Head of caudate nucleus (tissue), 42 donors: ENCODE results near the gene ARID1B.
"Not testable (repeated sequence)": the region's sequence is repeated elsewhere in the genome, so short reads cannot be mapped to it uniquely, and the experiment has no call there.

ENCODE experiments used
- DNase-seq, 42 donors: peaks; one replicate each; pipeline versions ENCODE4 v3.0.0 to v3.0.0-alpha.2; 2020 to 2021; ENCODE audit warnings: mixed read lengths in 7 of 42
- intact Hi-C: fragments of 100-400 bp; cut with DNase I; formaldehyde crosslinking; loops from one replicate; pipeline ENCODE4 v1.15.0; 2022

Gene ARID1B

DNA sequence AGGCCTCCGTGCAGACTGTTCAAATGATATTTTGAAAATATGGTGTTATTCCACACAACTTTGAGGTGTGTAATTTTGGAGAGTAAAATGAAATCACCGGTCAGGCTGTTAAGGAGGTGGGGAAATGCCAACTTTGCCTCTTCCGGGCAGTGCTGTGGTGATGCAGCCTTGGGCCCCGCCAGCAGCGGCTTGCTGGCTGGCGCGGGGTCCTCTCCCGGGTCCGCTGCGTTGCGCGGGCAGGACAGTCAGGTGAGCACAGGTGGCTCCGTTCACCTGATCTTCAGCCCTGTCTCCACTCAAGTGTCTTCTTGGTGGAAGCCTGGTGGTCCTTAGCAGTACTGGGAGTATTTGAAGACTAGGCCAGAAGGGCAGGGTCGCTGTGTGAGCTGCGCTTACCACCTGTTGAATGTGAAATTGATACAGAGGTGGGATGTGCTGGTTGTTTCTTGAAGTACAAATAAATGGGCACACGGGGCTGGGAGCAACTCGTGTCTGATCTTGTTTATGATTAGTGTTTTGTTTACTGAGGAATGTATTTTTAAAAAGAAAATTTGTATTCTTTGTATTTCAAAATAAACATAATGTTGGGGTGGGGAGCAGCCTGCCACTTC lies 184.2 kb downstream of the ARID1B start:
- no peak for DNase-seq
- intact Hi-C loops = loop anchor here (10.0 kb wide), 1 partner anchor 53 kb away; no protein-coding TSS in a partner anchor

DNA sequence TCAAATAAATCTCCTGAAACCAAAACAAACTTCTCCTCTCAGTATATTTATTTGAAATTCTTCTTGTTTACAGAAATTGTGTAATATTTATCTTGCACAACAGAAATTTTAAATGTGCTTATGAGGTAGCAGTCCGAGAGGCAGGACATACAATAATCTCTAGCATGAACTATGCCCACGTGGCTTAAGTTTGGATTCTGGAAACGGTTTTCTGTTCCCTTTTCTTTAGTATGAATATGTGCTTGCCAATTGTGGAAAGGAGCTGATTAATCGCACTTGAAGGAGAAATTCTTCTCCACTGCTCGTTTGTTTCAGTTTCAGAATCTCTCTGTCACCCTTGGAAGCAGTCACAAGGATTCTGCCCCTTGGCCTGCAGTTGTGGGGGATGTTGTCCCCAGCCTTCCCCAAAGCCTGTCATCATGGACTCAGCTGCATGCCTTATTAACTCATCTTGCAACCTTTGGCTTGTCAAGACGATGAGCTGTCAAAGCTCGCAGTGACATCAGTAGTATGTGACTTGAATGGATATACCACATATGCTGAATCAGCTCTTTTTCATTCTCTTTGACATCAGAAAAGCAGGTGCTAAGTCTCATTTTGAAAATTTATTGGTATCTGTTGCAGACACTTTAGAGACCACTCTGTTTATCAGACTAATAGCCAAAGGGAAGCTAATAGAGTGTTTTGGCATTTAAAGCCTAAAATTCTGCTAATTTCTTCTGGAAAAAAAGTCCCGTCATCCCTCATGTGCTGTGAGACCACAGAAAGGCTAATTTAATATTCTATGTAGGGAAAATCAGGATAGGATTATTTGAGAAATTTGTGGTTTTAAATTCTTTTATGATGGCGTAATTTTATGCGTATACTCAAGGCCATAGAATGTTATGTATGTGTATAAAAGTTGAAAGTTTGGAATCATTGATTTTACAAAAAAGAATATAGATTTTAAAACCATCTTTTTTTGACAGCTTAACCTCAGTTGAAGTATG lies 186.8 kb downstream of the ARID1B start:
- intact Hi-C loops = loop anchor here (10.0 kb wide), 1 partner anchor 51 kb away; no protein-coding TSS in a partner anchor
- DNase-seq = peak in 5 of 42 donors; percentile 16 to 74 (median 46)

DNA sequence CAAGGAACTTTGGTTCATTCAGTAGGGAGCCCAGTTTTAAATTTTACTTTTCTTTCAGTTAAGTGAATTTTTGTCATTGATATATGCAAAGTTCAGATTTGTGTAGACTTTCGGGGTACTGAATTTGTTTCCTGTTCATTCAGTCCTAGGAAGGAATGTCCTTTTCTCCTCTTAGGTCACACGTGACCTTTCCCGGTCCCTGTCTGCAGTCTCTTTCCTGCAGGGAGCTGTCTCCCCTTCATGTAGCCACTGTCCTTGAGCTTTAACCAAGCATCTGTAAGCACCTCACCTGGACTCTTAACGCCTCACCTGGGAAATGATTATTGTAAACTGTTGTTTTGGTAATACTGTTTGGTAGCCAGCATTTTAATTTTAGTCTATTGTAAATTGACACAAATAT lies 190.7 kb downstream of the ARID1B start:
- intact Hi-C loops = loop anchor here (10.0 kb wide), 1 partner anchor 47 kb away; no protein-coding TSS in a partner anchor
- no peak for DNase-seq

DNA sequence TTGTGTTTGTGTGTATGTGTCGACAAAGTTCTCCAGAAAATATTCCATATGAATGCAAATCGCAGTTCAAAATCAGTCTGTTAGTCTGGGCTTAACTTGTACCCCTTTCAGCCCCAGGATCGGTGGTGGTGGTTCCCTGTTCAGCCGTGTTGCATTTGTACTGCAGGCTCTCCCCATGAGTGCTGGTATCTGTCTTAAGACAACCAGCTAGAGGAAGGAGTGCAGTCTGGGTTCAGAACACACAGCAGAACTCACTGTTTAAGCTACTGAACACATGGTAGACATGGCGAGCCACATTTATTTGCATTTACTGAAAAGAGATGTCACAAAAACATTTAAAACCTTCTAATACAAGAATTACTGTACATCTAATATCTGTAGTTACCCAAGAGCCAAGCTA lies 192.1 kb downstream of the ARID1B start:
- intact Hi-C loops = loop anchor here (10.0 kb wide), 1 partner anchor 46 kb away; no protein-coding TSS in a partner anchor

DNA sequence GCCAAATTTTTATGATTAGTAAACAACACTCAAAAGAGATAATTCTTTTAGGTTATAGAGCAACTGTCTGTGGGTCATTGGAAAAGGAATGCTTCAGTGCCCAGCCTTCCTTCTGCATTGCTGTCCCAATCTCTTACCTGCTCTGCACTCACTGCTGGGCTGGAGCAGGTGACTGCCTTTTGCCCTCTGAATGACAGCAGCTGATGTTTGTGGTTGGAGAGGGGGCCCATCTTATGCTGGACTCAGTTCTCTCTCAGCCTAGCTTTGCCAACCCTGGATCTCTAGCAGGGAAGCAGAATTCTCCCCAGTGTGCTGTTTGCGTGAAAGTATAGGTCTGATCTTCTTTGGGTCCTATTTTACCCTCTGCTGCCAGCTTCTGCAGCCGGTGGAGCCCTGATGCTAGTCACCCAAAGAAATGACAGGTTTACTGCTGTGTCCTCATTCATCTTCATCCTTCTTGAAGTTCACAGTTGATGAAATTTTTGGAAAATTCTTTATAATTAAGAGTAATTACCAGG lies 193.5 kb downstream of the ARID1B start:
- DNase-seq = no peak
- intact Hi-C loops = no loop called here

More for the DNA sequence above, 192.1 kb downstream of the ARID1B start:
- no peak for DNase-seq

DNA sequence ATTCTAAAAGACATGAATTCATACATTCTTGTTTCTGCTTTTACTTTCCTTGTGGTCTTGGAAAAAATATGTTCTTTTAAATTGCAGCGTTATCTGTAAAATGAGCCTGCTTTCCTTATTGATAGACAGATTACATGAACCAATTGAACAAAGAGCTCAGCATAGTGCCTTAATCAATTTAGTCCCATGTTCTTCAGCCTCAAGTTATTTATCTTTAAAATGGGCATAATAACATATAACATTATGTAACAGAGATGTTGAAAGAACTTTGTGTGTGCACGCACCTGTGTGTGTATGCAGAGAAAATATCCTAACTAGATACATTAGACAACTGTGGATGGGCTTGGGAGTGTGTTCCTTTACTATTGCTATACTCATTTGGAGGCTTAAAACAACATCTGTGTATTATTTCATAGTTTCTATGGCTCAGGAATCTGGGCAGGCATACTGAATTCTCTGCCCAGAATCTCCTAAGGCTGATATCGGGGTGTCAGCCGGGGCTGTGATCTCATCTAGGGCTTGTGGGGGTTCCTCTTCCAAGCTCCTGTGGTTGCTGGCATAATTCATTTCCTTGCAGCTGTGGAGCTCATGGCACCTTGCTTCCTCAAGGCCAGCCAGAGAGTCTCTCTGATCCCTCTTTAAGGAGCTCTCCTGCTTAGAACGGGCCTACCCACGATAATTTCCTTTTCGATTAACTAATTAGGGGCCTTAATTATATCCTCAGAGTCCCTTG lies 194.1 kb downstream of the ARID1B start:
- no peak for DNase-seq
- intact Hi-C loops = no loop called here

DNA sequence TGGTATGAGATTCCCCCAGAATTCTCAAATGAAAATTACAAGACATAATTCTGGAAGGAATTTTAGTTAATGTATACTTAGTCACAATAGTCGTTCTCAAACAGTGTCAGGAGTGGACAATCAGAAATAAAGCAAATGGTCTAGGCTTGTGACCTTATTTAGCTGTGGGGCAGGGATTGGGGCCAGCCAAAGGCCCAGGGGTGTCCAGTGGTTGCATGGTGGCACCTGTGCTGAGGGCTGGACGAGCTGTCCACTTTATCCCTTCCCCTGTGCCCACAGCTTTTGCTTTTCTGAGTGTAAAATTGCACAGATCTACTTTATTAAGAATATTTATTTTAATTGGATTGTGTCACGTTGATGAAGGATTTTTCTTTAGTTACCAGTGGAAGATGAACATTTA lies 195.0 kb downstream of the ARID1B start:
- intact Hi-C loops = no loop called here
- DNase-seq = no peak

DNA sequence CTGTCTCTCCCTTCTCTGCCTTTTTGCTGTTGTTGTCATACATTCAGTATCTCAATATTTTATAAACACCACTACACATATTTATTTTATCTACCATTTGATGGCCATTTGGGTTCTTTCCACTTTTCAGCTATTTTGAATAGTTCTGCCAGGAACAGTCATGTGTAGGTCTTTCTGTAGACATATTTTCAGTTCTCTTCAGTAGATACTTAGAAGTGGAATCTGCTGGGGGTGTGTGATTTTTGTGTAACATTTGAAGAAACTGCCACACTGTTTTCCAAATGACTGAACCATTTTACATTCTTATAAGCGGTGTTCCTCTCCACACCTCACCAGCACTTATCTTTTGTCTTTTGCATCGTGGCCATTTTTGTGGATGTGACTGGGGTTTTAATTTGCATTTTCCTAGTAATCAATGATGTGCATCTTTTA lies 197.7 kb downstream of the ARID1B start:
- no peak for DNase-seq
- intact Hi-C loops = no loop called here

DNA sequence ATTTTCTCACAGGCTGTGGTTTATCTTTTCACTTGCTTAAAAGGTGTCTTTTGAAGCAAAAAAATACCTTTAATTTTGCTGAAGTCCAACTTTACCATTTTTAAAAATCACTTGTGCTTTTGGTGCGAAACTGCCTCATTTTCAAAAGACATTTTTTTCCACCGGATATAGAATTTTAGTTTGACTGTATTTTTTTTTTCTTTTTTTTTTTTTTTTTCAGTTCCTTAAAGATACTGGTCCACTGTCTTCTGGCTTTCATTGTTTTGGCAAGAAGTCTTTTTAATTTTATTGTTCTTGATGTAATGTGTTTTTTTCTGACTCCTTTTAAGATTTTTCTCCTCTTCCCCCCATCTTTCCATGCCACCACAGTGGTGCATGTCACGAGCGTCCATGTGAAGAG lies 198.2 kb downstream of the ARID1B start:
- intact Hi-C loops = no loop called here

DNA sequence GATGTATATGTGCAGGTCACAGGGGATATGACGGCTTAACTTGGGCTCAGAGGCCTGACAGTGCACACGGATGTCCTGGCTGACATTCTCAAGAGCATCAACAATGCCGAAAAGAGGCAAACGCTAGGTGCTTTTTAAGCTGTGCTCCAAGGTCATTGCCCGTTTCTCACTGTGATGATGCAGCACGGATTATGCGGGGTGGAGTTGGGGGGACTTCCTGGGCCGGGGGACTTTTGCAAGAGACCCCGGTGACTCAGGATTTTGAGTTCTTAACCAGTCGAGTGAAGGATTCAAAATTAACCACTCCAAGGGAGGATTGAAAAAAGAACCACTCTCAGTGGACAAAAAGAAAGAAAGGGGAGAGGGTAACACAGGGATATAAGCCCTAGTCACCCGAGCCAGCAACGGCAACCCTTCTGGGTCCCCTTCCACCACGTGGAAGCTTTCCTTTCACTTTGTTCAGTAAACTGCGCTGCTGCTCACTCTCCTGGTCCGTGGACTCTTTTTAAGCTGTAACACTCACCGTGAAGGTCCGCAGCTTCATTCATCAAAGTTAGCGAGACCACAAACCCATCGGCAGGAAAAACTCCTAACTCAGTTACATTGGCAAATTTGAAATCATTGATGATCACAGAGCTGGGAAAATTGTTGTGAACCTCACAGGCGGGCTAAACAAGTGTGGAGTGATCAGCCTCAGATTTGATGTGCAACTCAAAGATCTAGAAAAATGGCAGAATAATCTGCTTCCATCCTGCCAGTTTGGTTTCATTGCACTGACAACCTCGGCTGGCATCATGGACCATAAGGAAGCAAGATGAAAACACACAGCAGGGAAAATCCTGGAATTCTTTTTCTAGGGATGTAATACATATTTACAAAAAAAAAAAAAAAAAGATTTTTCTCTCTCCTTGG lies 199.3 kb downstream of the ARID1B start:
- peak in 9 of 42 donors; percentile 16 to 73 (median 42) for DNase-seq
- intact Hi-C loops = no loop called here

More for the DNA sequence above, 198.2 kb downstream of the ARID1B start:
- DNase-seq = no peak

DNA sequence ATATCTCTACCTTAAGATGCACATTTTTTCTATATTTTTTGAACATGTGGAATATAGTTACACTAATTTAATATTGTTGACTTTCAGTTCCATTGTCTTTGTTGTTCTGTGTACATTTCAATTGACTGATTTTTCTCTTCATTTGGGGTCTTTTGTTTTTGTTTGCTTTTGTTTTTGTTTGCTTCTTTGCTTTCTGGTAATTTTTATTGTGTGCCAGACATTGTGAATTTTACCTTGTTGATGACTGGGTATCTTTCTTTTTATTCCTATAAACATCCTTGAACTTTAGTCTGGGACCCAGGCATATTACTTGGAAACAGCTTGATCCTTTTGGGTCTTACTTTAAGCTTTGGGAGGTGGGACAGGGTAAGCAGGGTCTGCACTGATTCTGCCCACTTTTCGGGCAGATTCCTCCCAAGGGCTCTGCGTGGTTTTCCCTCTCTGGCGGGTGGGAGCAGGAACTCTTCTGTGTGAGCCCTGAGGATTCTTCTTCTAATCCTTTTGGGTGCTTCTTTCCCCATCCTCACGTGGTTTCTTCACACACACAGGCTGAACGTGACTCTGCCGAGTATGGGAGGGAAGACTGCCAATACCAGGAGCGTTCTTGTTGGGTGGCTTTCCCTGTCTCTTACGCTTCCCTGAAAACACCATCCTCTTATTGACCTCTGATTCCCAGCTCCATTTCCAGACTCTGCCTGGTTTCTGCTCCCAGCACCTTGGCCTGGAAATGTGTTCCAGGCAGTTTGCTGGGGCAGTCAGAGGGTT lies 200.5 kb downstream of the ARID1B start:
- intact Hi-C loops = no loop called here
- DNase-seq = no peak

DNA sequence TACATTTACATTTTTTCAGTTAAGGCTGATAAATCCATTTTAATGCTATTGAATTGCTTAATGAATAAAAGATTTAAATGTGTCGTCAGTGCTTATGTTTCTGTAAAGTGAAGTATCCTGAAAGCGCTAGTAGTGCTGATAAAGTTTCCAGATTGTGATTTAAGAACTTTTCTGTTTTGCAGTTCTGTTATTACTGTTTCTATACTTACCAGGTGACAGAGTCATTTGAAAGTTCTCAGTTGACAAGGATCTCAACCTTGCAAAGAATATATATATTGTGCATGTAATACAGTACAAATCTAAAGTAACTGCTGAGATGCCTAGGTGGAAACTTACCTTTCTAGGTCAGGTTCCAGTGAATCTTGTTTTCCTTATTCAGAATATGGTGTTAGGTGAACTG lies 201.8 kb downstream of the ARID1B start:
- no peak for DNase-seq
- intact Hi-C loops = no loop called here

DNA sequence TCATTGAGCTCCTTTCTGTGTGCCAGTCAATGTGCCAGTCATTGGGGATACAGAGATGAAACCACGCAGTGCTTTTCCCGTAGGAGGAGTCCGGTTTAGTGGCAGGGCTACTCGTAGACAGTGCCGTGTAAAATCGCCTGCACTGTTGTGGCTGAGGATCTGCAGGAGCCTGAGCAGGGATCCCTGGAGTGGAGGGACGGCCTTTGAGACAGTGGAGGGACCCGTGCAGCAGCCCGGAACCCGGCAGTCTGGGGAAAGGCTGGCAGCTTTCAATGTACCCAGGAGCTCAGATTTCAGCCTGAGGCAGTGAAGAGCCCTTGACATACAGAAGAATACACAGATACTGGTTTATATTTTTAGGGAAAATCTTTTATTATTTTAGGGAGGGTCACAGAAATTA lies 203.3 kb downstream of the ARID1B start:
- intact Hi-C loops = no loop called here
- peak in 1 of 42 donors; percentile 18 for DNase-seq

DNA sequence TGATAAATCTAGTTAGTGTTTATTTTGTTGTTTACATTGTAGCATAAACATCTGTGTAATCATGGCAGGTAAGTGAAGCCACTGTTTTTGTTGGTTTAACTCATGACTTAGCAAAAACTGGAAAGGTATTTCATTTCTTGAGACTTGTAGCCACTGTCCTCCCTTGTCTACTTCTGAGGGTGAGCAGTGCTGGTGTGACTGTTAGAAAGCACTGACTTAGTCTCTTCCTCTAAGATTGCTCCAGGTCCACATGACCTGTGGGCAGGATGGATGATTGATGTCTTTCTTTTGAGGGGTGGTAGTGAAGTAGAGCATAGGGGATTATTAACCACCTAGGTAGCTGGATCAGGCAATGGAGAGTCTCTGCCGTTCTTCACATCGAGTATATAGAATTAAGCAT lies 203.8 kb downstream of the ARID1B start:
- intact Hi-C loops = no loop called here
- no peak for DNase-seq

DNA sequence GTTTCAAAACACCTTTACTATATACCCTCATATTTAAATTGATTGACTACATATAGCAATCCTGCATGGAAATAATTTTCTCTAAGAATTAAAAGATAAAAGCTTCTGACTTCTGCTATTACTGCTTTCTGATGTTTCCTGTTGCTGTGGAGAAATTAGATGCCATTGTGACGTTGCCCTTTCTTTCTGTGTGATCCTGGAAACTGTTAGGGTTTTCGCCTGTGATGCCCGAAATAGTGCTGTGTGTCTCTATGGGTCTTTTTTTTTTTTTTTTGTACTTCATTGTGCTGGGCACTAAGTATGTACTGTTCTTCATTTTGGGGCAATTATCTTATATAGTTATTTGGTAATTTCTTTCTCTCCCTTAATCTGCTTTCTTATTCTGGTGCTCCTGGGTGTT lies 205.0 kb downstream of the ARID1B start:
- DNase-seq = no peak
- intact Hi-C loops = no loop called here

DNA sequence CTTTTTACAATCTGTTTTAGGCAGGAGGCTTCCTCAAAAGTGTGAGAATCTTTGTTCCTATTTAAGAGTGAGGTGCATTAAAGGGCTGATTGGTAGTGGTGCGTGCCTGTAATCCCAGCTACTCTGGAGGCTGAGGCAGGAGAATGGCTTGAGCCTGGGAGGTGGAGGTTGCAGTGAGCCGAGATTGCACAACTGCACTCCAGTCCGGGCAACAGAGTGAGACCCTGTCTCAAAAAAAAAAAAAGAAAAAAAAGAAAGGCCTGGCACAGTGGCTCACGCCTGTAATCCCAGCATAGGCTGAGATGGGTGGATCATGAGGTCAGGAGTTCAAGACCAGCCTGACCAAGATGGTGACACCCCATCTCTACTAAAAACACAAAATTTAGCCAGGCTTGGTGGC lies 205.7 kb downstream of the ARID1B start:
- DNase-seq, intact Hi-C loops: not testable (repeated sequence)

DNA sequence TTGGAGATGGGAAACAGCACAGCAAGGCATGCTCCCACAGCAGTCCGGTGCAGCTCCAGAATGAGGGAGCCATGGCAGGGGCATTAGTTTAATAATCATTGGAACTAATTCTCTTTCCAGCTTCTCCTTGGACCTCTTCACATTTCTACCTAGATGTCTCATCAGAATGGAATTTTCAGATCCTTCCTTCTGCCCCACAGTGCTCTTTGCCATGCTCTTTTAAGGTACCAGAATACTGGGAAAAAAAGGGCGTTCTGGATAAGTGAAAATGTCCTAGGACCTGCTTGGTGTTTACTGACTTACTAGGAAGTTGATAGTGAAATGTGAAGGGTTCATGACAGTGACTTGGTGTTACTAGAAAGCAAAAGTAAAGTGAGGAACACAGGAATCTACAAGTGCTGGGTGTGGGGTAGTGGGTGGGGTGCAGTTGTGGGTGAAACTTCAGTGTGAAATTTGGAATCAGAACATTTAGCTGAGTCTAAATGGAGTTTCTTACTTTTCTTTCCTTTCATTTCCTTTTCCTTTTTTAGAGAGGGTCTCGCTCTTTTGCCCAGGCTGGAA lies 207.1 kb downstream of the ARID1B start:
- intact Hi-C loops = no loop called here
- DNase-seq = no peak
